Glutamatergic neuron (in vitro differentiated cells): ENCODE results near the gene SERPINC1. TPM values are rescaled to one million over a fixed set of nuclear protein-coding genes. Genes with fewer than 3 reads are reported as not detected.
"Not testable (repeated sequence)": the region's sequence is repeated elsewhere in the genome, so short reads cannot be mapped to it uniquely, and the experiment has no call there.

Source experiments
- DNase-seq: peaks from one replicate; pipeline ENCODE4 v3.0.0; 2022
- H3K27ac Mint-ChIP-seq: one replicate; pipeline ENCODE4 v1.8.0; 2020; ENCODE audit warnings: mild to moderate bottlenecking, mixed read lengths, inconsistent platforms; ENCODE audit not compliant: unreplicated experiment
- H3K27me3 Mint-ChIP-seq: one replicate; pipeline ENCODE4 v1.8.0; 2020; ENCODE audit warnings: mild to moderate bottlenecking, moderate library complexity, mixed read lengths, inconsistent platforms; ENCODE audit not compliant: unreplicated experiment
- H3K36me3 Mint-ChIP-seq: one replicate; pipeline ENCODE4 v1.8.0; 2020; ENCODE audit warnings: mild to moderate bottlenecking, mixed read lengths, inconsistent platforms; ENCODE audit not compliant: unreplicated experiment
- H3K4me1 Mint-ChIP-seq: one replicate; pipeline ENCODE4 v1.8.0; 2020; ENCODE audit warnings: mild to moderate bottlenecking, low read depth, mixed read lengths, inconsistent platforms; ENCODE audit not compliant: unreplicated experiment
- H3K4me3 Mint-ChIP-seq: one replicate; pipeline ENCODE4 v1.8.0; 2020; ENCODE audit warnings: mild to moderate bottlenecking, mixed read lengths, inconsistent platforms; ENCODE audit not compliant: unreplicated experiment
- H3K9me3 Mint-ChIP-seq: one replicate; pipeline ENCODE4 v1.8.0; 2020; ENCODE audit warnings: mild to moderate bottlenecking, moderate library complexity, mixed read lengths, inconsistent platforms; ENCODE audit not compliant: unreplicated experiment
- CTCF ChIP-seq: fragments of 200-600 bp; sonication (generic); IDR thresholded peaks from one replicate; pipeline ENCODE4 v1.5.0; 2021; ENCODE audit not compliant: partially characterized antibody, unreplicated experiment
- total RNA-seq: library from RNA; stranded (reverse); fragmentation: NEBNext Ultra II Directional; extraction: Animal tissue kit (Norgen Biotek cat#: 25700); gene quantifications from one replicate; pipeline ENCODE4 v1.2.1, GENCODE V29; 2021; ENCODE audit not compliant: unreplicated experiment

The SERPINC1 gene
- total RNA-seq, 1 donor from 2014 or later: not detected

DNA sequence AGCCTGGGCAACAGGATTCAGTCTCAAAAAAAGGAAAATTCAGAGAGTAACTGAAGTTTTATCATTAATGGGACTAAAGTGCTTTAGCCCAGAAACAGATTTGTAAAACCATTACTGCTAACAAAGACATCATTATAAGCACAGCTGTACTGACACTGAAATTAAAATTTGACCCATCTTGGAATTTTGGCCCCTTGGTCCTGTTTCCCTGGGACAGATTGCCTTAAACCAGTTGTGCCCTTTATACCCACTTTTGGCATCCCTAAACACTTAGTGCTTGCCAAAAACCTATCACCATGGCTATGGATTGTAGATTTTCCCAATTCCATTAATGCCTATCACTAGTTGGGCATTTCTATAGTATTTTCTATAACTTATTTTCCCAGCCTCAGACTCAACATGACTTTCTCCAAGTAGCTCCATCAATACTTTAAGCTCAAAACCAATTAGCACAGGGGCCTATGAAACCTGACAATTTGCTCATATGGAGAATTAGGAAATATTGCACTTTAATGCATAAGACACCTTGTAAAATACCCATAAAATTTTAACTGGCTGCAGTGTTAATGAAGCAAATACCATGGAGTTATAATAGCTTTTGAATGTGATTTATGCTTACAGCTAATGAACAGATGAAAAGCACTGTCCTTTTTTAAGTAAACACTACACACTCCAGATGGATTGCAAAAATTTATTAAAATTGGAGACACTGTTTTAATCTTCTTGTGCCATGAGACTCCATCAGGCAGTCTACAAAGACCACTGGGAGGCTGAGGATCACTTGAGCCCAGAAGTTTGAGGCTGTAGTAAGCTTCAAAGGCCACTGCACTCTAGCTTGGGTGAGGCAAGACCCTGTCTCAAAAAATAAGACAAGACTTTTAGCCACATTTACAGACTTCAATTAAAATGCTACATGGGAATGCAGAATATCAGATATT is 53.6 kb downstream of the SERPINC1 start:
- H3K36me3 Mint-ChIP-seq: peaks cover 4% of the 10 kb centered on the region
- no peak overlapping the region for H3K27ac Mint-ChIP-seq
- no peak overlapping the region for H3K4me3 Mint-ChIP-seq
- no peak for TF ChIP-seq CTCF
- peaks cover 8% of the 10 kb centered on the region for H3K9me3 Mint-ChIP-seq
- peaks cover 17% of the 10 kb centered on the region for H3K4me1 Mint-ChIP-seq
- H3K27me3 Mint-ChIP-seq: peaks cover 4% of the 10 kb centered on the region
- DNase-seq: no peak

GRCh38 chr1:173862769-173863223 is 54.3 kb downstream of the SERPINC1 start:
- Mint-ChIP-seq H3K36me3 (peaks cover 4% of the 10 kb centered on the region), H3K4me3 (no peak overlapping the region), H3K9me3 (peaks cover 5% of the 10 kb centered on the region), H3K4me1 (peaks cover 17% of the 10 kb centered on the region), H3K27me3 (peaks cover 2% of the 10 kb centered on the region), H3K27ac (no peak overlapping the region)
- no peak for DNase-seq
- TF ChIP-seq CTCF: no peak

GRCh38 chr1:173862146-173862768 is 54.9 kb downstream of the SERPINC1 start:
- not testable (repeated sequence) for H3K9me3 Mint-ChIP-seq, H3K36me3 Mint-ChIP-seq, H3K27ac Mint-ChIP-seq, H3K4me3 Mint-ChIP-seq, DNase-seq, H3K27me3 Mint-ChIP-seq
- H3K4me1 Mint-ChIP-seq: peaks cover 17% of the 10 kb centered on the region

GRCh38 chr1:173861731-173862145 is 55.4 kb downstream of the SERPINC1 start:
- TF ChIP-seq CTCF: no peak
- no peak for DNase-seq
- peaks cover 4% of the 10 kb centered on the region for H3K36me3 Mint-ChIP-seq
- H3K27me3 Mint-ChIP-seq: no peaks in the 10 kb centered on the region
- peaks cover 2% of the 10 kb centered on the region for H3K9me3 Mint-ChIP-seq
- H3K4me3 Mint-ChIP-seq: no peak overlapping the region
- peaks cover 17% of the 10 kb centered on the region for H3K4me1 Mint-ChIP-seq
- H3K27ac Mint-ChIP-seq: no peak overlapping the region

GRCh38 chr1:173860065-173860464 is 57.1 kb downstream of the SERPINC1 start:
- Mint-ChIP-seq H3K36me3 (no peaks in the 10 kb centered on the region), H3K9me3 (peaks cover 2% of the 10 kb centered on the region), H3K27ac (no peak overlapping the region), H3K27me3 (no peaks in the 10 kb centered on the region), H3K4me1 (peaks cover under 1% of the 10 kb centered on the region), H3K4me3 (no peak overlapping the region)
- no peak for TF ChIP-seq CTCF
- no peak for DNase-seq

DNA sequence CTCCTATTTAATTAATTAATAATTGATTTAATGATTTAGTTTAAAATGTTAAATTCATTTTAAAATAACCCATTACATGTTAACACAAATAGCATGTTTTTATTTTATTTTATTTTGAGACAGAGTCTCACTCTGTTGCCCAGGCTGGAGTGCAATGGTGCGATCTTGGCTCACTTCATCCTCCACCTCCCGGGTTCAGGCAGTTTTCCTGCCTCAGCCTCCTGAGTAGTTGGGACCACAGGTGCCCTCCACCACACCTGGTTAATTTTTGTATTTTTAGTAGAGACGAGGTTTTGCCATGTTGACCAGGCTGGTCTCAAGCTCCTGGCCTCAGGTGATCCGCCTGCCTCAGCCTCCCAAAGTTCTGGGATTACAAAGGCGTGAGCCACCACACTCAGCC is 57.6 kb downstream of the SERPINC1 start:
- H3K4me3 Mint-ChIP-seq, H3K9me3 Mint-ChIP-seq, H3K27me3 Mint-ChIP-seq, H3K4me1 Mint-ChIP-seq, DNase-seq, H3K36me3 Mint-ChIP-seq, H3K27ac Mint-ChIP-seq: not testable (repeated sequence)
